ENCODE results near the gene GNMT.
A peak's percentile ranks its signal among the peaks of the same experiment; 100 is the strongest.
"Not testable (repeated sequence)": the region's sequence is repeated elsewhere in the genome, so short reads cannot be mapped to it uniquely, and the experiment has no call there.

Gene GNMT

GRCh38 chr6:42936398-42936797 is 24.2 kb upstream of the GNMT start:
- H3K9me3 Mint-ChIP-seq = no peaks in the 10 kb centered on the region
- H3K27me3 Mint-ChIP-seq = no peaks in the 10 kb centered on the region
- H3K27ac Mint-ChIP-seq = peak overlapping the region; percentile 14
- ATAC-seq (replicated peaks) = no peak
- DNase-seq = no peak
- peaks cover 35 to 72% of the 10 kb centered on the region in 2 donors for H3K4me1 Mint-ChIP-seq
- H3K36me3 Mint-ChIP-seq = peaks cover 58 to 81% of the 10 kb centered on the region in 2 donors
- no peak overlapping the region for H3K4me3 Mint-ChIP-seq

- Mint-ChIP-seq H3K27me3 (no peaks in the 10 kb centered on the region), H3K4me3 (no peak overlapping the region), H3K9me3 (no peaks in the 10 kb centered on the region), H3K4me1 (peaks cover 25 to 59% of the 10 kb centered on the region in 2 donors), H3K27ac (peak overlapping the region; percentile 74), H3K36me3 (peaks cover 49 to 75% of the 10 kb centered on the region in 2 donors)
- no peak for ATAC-seq (replicated peaks)
- no peak for DNase-seq
Measured at GRCh38 chr6:42937548-42938427, 22.8 kb upstream of the GNMT start.

- DNase-seq (no peak), ATAC-seq (replicated peaks) (no peak)
- Mint-ChIP-seq H3K27me3 (no peaks in the 10 kb centered on the region), H3K4me3 (no peak overlapping the region), H3K27ac (peak overlapping the region; percentile 20), H3K36me3 (peaks cover 46 to 73% of the 10 kb centered on the region in 2 donors), H3K4me1 (peaks cover 19 to 52% of the 10 kb centered on the region in 2 donors), H3K9me3 (no peaks in the 10 kb centered on the region)
Measured at GRCh38 chr6:42938428-42938796, 22.1 kb upstream of the GNMT start.

- no peaks in the 10 kb centered on the region for H3K9me3 Mint-ChIP-seq
- H3K4me1 Mint-ChIP-seq = peaks cover 15 to 45% of the 10 kb centered on the region in 2 donors
- DNase-seq (no peak), ATAC-seq (replicated peaks) (no peak)
- no peaks in the 10 kb centered on the region for H3K27me3 Mint-ChIP-seq
- H3K27ac Mint-ChIP-seq = peak overlapping the region; percentile 81
- peaks cover 40 to 69% of the 10 kb centered on the region in 2 donors for H3K36me3 Mint-ChIP-seq
- H3K4me3 Mint-ChIP-seq = no peak overlapping the region
Measured at GRCh38 chr6:42938987-42939809, 21.4 kb upstream of the GNMT start.

GRCh38 chr6:42939810-42940167 is 20.8 kb upstream of the GNMT start:
- Mint-ChIP-seq H3K27ac (no peak overlapping the region), H3K4me1 (peaks cover 15 to 39% of the 10 kb centered on the region in 2 donors), H3K4me3 (no peak overlapping the region), H3K27me3 (no peaks in the 10 kb centered on the region), H3K36me3 (peaks cover 38 to 68% of the 10 kb centered on the region in 2 donors), H3K9me3 (no peaks in the 10 kb centered on the region)
- no peak for DNase-seq
- no peak for ATAC-seq (replicated peaks)

GRCh38 chr6:42940493-42941045 is 20.0 kb upstream of the GNMT start:
- peaks cover 34 to 64% of the 10 kb centered on the region in 2 donors for H3K36me3 Mint-ChIP-seq
- peaks cover 14 to 31% of the 10 kb centered on the region in 2 donors for H3K4me1 Mint-ChIP-seq
- no peak for ATAC-seq (replicated peaks)
- no peak for DNase-seq
- H3K9me3 Mint-ChIP-seq = no peaks in the 10 kb centered on the region
- peak overlapping the region; percentile 81 for H3K27ac Mint-ChIP-seq
- H3K27me3 Mint-ChIP-seq = no peaks in the 10 kb centered on the region
- H3K4me3 Mint-ChIP-seq = no peak overlapping the region

GRCh38 chr6:42941356-42941755 is 19.2 kb upstream of the GNMT start:
- Mint-ChIP-seq H3K4me1 (peaks cover 11 to 23% of the 10 kb centered on the region in 2 donors), H3K27ac (peak overlapping the region; percentile 79), H3K36me3 (peaks cover 32 to 61% of the 10 kb centered on the region in 2 donors)
- not testable (repeated sequence) for H3K27me3 Mint-ChIP-seq; H3K4me3 Mint-ChIP-seq; ATAC-seq (replicated peaks); H3K9me3 Mint-ChIP-seq; DNase-seq

- H3K27ac Mint-ChIP-seq = no peak overlapping the region
- no peaks in the 10 kb centered on the region for H3K9me3 Mint-ChIP-seq
- no peak for ATAC-seq (replicated peaks)
- no peak for DNase-seq
- H3K4me3 Mint-ChIP-seq = no peak overlapping the region
- H3K36me3 Mint-ChIP-seq = peaks cover 29 to 53% of the 10 kb centered on the region in 2 donors
- no peaks in the 10 kb centered on the region for H3K27me3 Mint-ChIP-seq
- peaks cover 5 to 14% of the 10 kb centered on the region in 2 donors for H3K4me1 Mint-ChIP-seq
Measured at GRCh38 chr6:42942444-42942843, 18.1 kb upstream of the GNMT start.

GRCh38 chr6:42947950-42948349 is 12.6 kb upstream of the GNMT start:
- Mint-ChIP-seq H3K27me3 (no peaks in the 10 kb centered on the region), H3K36me3 (peaks cover 12 to 23% of the 10 kb centered on the region in 2 donors), H3K27ac (no peak overlapping the region), H3K4me3 (no peak overlapping the region), H3K9me3 (no peaks in the 10 kb centered on the region), H3K4me1 (no peaks in the 10 kb centered on the region)
- DNase-seq (no peak), ATAC-seq (replicated peaks) (no peak)

- Mint-ChIP-seq H3K27me3 (no peaks in the 10 kb centered on the region), H3K27ac (no peak overlapping the region), H3K4me3 (no peak overlapping the region), H3K36me3 (peaks cover 11 to 15% of the 10 kb centered on the region in 2 donors), H3K4me1 (no peaks in the 10 kb centered on the region), H3K9me3 (no peaks in the 10 kb centered on the region)
- ATAC-seq (replicated peaks) (no peak), DNase-seq (no peak)
Measured at GRCh38 chr6:42952389-42952788, 8.2 kb upstream of the GNMT start.

- ATAC-seq (replicated peaks); H3K9me3 Mint-ChIP-seq; DNase-seq; H3K4me1 Mint-ChIP-seq; H3K27me3 Mint-ChIP-seq; H3K36me3 Mint-ChIP-seq; H3K27ac Mint-ChIP-seq; H3K4me3 Mint-ChIP-seq: not testable (repeated sequence)
Measured at GRCh38 chr6:42954405-42954804, 6.1 kb upstream of the GNMT start.

GRCh38 chr6:42958125-42958524 is 2.4 kb upstream of the GNMT start:
- ATAC-seq (replicated peaks) (no peak), DNase-seq (no peak)
- H3K9me3 Mint-ChIP-seq = no peaks in the 10 kb centered on the region
- H3K27ac Mint-ChIP-seq = no peak overlapping the region
- H3K36me3 Mint-ChIP-seq = peaks cover 15 to 18% of the 10 kb centered on the region in 2 donors
- H3K4me3 Mint-ChIP-seq = no peak overlapping the region
- H3K27me3 Mint-ChIP-seq = peaks cover 5 to 20% of the 10 kb centered on the region in 2 donors
- H3K4me1 Mint-ChIP-seq = peaks cover 13 to 20% of the 10 kb centered on the region in 2 donors

- Mint-ChIP-seq H3K4me1 (peaks cover 17 to 20% of the 10 kb centered on the region in 2 donors), H3K27ac (no peak overlapping the region), H3K9me3 (no peaks in the 10 kb centered on the region), H3K36me3 (peaks cover 23 to 30% of the 10 kb centered on the region in 2 donors), H3K27me3 (peaks cover 5 to 20% of the 10 kb centered on the region in 2 donors), H3K4me3 (peak overlapping the region; percentile 82 to 89)
- ATAC-seq (replicated peaks) (no peak), DNase-seq (no peak)
Measured at GRCh38 chr6:42959917-42960242, 674 bp upstream of the GNMT start.

GRCh38 chr6:42961020-42961470 is 491 bp downstream of the GNMT start:
- peaks cover 30 to 40% of the 10 kb centered on the region in 2 donors for H3K36me3 Mint-ChIP-seq
- H3K4me3 Mint-ChIP-seq = peak overlapping the region; percentile 82 to 89
- no peak for ATAC-seq (replicated peaks)
- no peak for DNase-seq
- H3K27ac Mint-ChIP-seq = no peak overlapping the region
- H3K4me1 Mint-ChIP-seq = peaks cover 17 to 20% of the 10 kb centered on the region in 2 donors
- peaks cover 5 to 20% of the 10 kb centered on the region in 2 donors for H3K27me3 Mint-ChIP-seq
- H3K9me3 Mint-ChIP-seq = no peaks in the 10 kb centered on the region

Data from stimulated activated naive B cell treated with anti-CD40 and anti-IgM and Interleukin-4, amounts not matched to agents 10 μg/mL and 1 μg/mL and 100 μg/mL, for 72 hours (primary cell).